ENCODE data around the gene N4BP2. TPM values are rescaled to one million over a fixed set of nuclear protein-coding genes. Genes with fewer than 3 reads are reported as not detected.

N4BP2 gene
- total and polyA plus RNA-seq, 2 of the 8 experiments (the other 6 are each of a cell fraction or from before 2014, with no cell fraction given) = 4.4 to 44.7 TPM

GRCh38 chr4:40179360-40179759 is 122.7 kb downstream of the N4BP2 start:
- H2BK5ac ChIP-seq (ENCODE audit: low read depth, low read length) = no peak overlapping the region
- H3K23me2 ChIP-seq (ENCODE audit: low read depth, low read length) = no peaks in the 10 kb centered on the region
- no peak overlapping the region for H4K5ac ChIP-seq (ENCODE audit: insufficient read length, low read depth, low read length)
- no peak overlapping the region for H2AK5ac ChIP-seq (ENCODE audit: low read depth, low read length)
- no peaks in the 10 kb centered on the region for H4K20me1 ChIP-seq (replicated peaks in 1 of 2; ENCODE audit: control insufficient read depth in 1 of 2, insufficient read depth in 2 of 2, low read length in 2 of 2)
- no peaks in the 10 kb centered on the region for H3K79me2 ChIP-seq (ENCODE audit: control insufficient read depth in 1 of 2, insufficient read depth in 2 of 2, low read length in 2 of 2)
- H3K27me3 ChIP-seq (replicated peaks in 1 of 4; ENCODE audit: control insufficient read depth in 3 of 4, extremely low read depth in 1 of 4, insufficient read depth in 3 of 4, low read length in 3 of 4) = no peaks in the 10 kb centered on the region
- no peak overlapping the region for H3K14ac ChIP-seq (ENCODE audit: insufficient read length)
- no peak overlapping the region for H2BK12ac ChIP-seq (ENCODE audit: low read depth, low read length)
- no peak for FAIRE-seq
- H3K36me3 ChIP-seq (ENCODE audit: control insufficient read depth in 2 of 4, insufficient read depth in 4 of 4, low read length in 3 of 4) = no peaks in the 10 kb centered on the region
- no peak overlapping the region for H4K91ac ChIP-seq (replicated peaks; ENCODE audit: insufficient read length, low read length)
- no peaks in the 10 kb centered on the region for H3K9me3 ChIP-seq (ENCODE audit: insufficient read depth in 2 of 2, low read depth in 1 of 2, low read length in 1 of 2)
- H3K4me2 ChIP-seq (ENCODE audit: insufficient read depth in 1 of 2, low read depth in 2 of 2, low read length in 2 of 2) = no peak overlapping the region
- ChIA-PET POLR2A (ENCODE audit: partially characterized antibody) (no interaction called here), CTCF (ENCODE audit: partially characterized antibody) (interaction anchor here (1.1 to 1.3 kb wide), 2 partner anchors 138 to 146 kb away, joined by 3 read pairs; no protein-coding TSS in a partner anchor)
- H3K23ac ChIP-seq (ENCODE audit: insufficient read length) = no peak overlapping the region
- no peak for TF ChIP-seq MAFK (IDR thresholded peaks at IDR 0.05; ENCODE audit: low read depth, low read length)
- no peak for TF ChIP-seq TBP (IDR thresholded peaks at IDR 0.05; ENCODE audit: low read depth, low read length)
- peaks cover 0 to 6% (median 2%) of the 10 kb centered on the region in 4 experiments; a peak in 2 of 7 replicates for H3K4me1 ChIP-seq (replicated peaks in 1 of 4; ENCODE audit: control insufficient read depth in 3 of 4, insufficient read depth in 4 of 4, low read length in 3 of 4)
- no peak overlapping the region for H3K18ac ChIP-seq (ENCODE audit: extremely low read depth, low read length)
- H2BK120ac ChIP-seq (replicated peaks; ENCODE audit: low read depth, low read length) = no peak overlapping the region
- H3K9ac ChIP-seq (replicated peaks in 1 of 4; ENCODE audit: extremely low read depth in 1 of 4, low read depth in 3 of 4, low read length in 3 of 4) = no peak overlapping the region
- H3K4ac ChIP-seq (replicated peaks; ENCODE audit: insufficient read length, low read depth, low read length) = no peak overlapping the region
- DNase-seq (ENCODE audit: low read depth in 1 of 2, low spot score in 2 of 2) = no peak
- no peak overlapping the region for H2BK15ac ChIP-seq (ENCODE audit: low read length)
- H3K79me1 ChIP-seq (ENCODE audit: low read depth, low read length) = no peaks in the 10 kb centered on the region
- H3K56ac ChIP-seq (replicated peaks; ENCODE audit: insufficient read length, low read depth, low read length) = no peak overlapping the region
- no peak overlapping the region for H2BK20ac ChIP-seq (ENCODE audit: low read length)
- 94% methylated on average over 1 of the region's 1 CpG; no CpG with 5 or more reads in 1 of the 2 experiments for WGBS, 2 experiments (ENCODE audit: extremely low coverage in 1 of 2, insufficient coverage in 1 of 2, insufficient read length in 1 of 2, insufficient replicate concordance in 2 of 2, low coverage in 1 of 2, low lambda C conversion rate in 2 of 2, missing lambda C conversion rate in 1 of 2)
- no peak overlapping the region for H3K27ac ChIP-seq (ENCODE audit: low read depth, low read length)
- no peak overlapping the region for H4K8ac ChIP-seq (ENCODE audit: extremely low read depth, insufficient read depth, low read length)
- H2AFZ ChIP-seq (ENCODE audit: low read length) = no peak overlapping the region
- no peak overlapping the region for H3K4me3 ChIP-seq (ENCODE audit: extremely low read depth in 1 of 4, insufficient read depth in 2 of 4, low read depth in 3 of 4, low read length in 4 of 4)
